Measurements from ENCODE around the gene CD8B.

DNA sequence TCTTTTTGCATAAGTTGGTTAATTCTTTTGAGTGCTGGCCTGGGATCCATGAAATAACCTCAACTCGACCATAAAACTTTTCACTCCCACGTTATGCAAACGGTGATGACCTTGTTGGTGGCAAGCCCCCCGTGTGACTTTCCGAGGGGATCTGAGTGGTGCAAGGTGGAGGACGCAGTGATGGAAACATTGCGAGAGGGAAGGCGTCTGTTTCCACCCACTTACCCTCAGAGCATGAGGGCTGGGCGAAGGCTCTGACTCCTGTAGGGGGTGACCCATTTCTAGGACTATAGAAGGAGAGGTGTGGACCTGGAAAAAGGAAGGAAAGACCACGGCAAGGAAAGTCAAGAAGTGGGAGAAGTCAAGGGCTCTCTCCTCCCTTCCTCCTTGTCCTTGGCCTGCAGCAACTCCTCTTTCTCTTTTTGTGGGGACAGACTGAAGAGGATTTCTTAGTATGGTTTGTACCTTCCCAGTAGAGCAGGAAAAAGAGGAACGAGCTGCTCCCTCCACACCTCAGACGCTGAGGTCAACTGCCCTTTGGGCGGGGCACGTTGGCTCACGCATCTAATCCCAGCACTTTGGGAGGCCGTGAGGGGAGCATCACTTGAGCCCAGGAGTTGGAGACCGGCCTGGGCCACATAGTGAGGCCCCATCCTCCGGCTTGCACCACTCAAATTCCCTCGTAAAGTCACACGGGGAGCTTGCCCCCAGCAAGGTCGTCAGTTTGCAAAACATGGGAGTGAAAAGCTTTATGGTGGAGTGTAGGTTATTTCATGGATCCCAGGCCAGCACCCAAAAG lies 55.4 kb downstream of the CD8B start:
- TF ChIP-seq EZH2 (IDR thresholded peaks at IDR 0.05; ENCODE audit: insufficient read depth, poor library complexity, severe bottlenecking), result no peak
- no peak for TF ChIP-seq EZH2phosphoT487 (IDR thresholded peaks at IDR 0.05; ENCODE audit: insufficient read depth, low read depth)
